Liver (tissue), 3 donors: ENCODE data around the gene IQSEC3.

ENCODE experiments used
- CTCF ChIP-seq: fragments of 150-350 bp; IDR thresholded peaks from 2 replicates; pipeline ENCODE4 v1.5.1; 2017; ENCODE audit warnings: improper control_type of control experiment, low read depth, low read length; ENCODE audit not compliant: missing input control
- HNF4A ChIP-seq, 2 donors: conservative IDR thresholded peaks; 2 replicates each; pipeline ENCODE4 v1.6.1; 2016; ENCODE audit warnings: antibody characterized with exemption in 2 of 2, mild to moderate bottlenecking in 2 of 2
- JUND ChIP-seq, 2 donors: IDR thresholded peaks; 2 replicates each; pipeline ENCODE4 v1.6.1; 2016; ENCODE audit warnings: antibody characterized with exemption in 2 of 2
- MAX ChIP-seq: IDR thresholded peaks from 2 replicates; pipeline ENCODE4 v1.6.1; 2016; ENCODE audit warnings: antibody characterized with exemption
- RXRA ChIP-seq, 2 donors: IDR thresholded peaks; 2 replicates each; pipeline ENCODE4 v1.6.1; 2017 to 2018; ENCODE audit warnings: antibody characterized with exemption in 2 of 2, mild to moderate bottlenecking in 1 of 2
- YY1 ChIP-seq: IDR thresholded peaks from 2 replicates; pipeline ENCODE4 v1.6.1; 2016; ENCODE audit warnings: antibody characterized with exemption, mild to moderate bottlenecking
- donor health status: healthy.
- donor health status: healthy.

GRCh38 chr12:202081-202731 lies 135.6 kb downstream of the IQSEC3 start:
- no peak for TF ChIP-seq CTCF
- TF ChIP-seq YY1: no peak
- TF ChIP-seq RXRA (IDR thresholded peaks at IDR 0.05): no peak
- no peak for TF ChIP-seq HNF4A (conservative IDR thresholded peaks at IDR 0.05)
- TF ChIP-seq MAX: no peak
- no peak for TF ChIP-seq JUND (IDR thresholded peaks at IDR 0.05)
